Endothelial cell (in vitro differentiated cells): ENCODE measurements around the gene DVL2. TPM values are rescaled to one million over a fixed set of nuclear protein-coding genes. Genes with fewer than 3 reads are reported as not detected.
A peak's percentile ranks its signal among the peaks of the same experiment; 100 is the strongest.

ENCODE experiments used
- DNase-seq: peaks from one replicate; pipeline ENCODE4 v3.0.0; 2021; ENCODE audit warnings: low spot score
- H3K27ac Mint-ChIP-seq: one replicate; pipeline ENCODE4 v1.8.0; 2021; ENCODE audit warnings: mixed read lengths, inconsistent platforms; ENCODE audit not compliant: unreplicated experiment
- H3K27me3 Mint-ChIP-seq: one replicate; pipeline ENCODE4 v1.8.0; 2021; ENCODE audit warnings: mild to moderate bottlenecking, moderate library complexity, mixed read lengths, inconsistent platforms; ENCODE audit not compliant: unreplicated experiment
- H3K36me3 Mint-ChIP-seq: one replicate; pipeline ENCODE4 v1.8.0; 2021; ENCODE audit warnings: mild to moderate bottlenecking, low read depth, mixed read lengths, inconsistent platforms; ENCODE audit not compliant: unreplicated experiment
- H3K4me1 Mint-ChIP-seq: one replicate; pipeline ENCODE4 v1.8.0; 2021; ENCODE audit warnings: mild to moderate bottlenecking, mixed read lengths, inconsistent platforms; ENCODE audit not compliant: unreplicated experiment
- H3K4me3 Mint-ChIP-seq: one replicate; pipeline ENCODE4 v1.8.0; 2021; ENCODE audit warnings: mild to moderate bottlenecking, mixed read lengths, inconsistent platforms; ENCODE audit not compliant: unreplicated experiment
- H3K9me3 Mint-ChIP-seq: one replicate; pipeline ENCODE4 v1.8.0; 2021; ENCODE audit warnings: mixed read lengths, inconsistent platforms; ENCODE audit not compliant: unreplicated experiment
- total RNA-seq: library from RNA; stranded (reverse); fragmentation: NEBNext Ultra II Directional; extraction: Animal tissue kit (Norgen Biotek cat#: 25700); gene quantifications from one replicate; pipeline ENCODE4 v1.2.1, GENCODE V29; 2021; ENCODE audit not compliant: unreplicated experiment
- TF ChIP-seq, protein P1 (sequence below): fragments of 200-600 bp; sonication (generic); IDR thresholded peaks from one replicate; pipeline ENCODE4 v1.5.0; 2021; ENCODE audit warnings: antibody characterized with exemption; ENCODE audit not compliant: unreplicated experiment

The DVL2 gene
- total RNA-seq, 1 donor from 2014 or later, result 58.2 TPM

DNA sequence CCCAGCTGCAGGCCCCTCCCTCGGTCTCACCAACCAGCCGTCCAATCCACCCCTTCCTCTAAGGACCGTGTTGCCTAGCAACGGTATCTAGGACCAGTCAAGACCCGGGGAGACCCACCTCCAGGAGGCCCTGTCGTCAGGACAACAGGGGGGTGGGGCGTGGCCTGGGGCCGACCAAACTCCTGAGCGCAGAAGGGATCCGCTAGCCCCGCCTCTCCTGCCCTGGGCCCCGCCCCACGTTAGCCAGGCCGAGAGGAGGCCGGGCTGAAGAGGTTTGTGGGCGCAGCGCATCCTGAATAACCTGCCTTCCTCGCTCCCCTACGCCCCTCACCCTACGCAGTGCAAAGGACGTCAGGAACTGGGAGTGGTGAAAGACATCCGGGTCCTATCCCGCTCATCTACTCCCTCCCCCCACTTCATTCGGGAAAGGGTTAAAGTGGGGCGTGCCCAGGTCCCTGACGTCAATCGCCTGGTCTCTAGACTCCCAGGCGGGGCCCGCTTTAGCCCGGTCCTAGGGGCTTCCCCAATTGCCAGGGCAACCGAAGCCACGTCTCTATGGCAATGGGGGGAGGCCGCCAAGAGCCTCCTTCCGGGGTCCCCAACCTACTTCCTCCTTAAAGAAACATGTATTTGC, 29.4 kb downstream of the DVL2 start:
- peak overlapping the region; percentile 83 for H3K27ac Mint-ChIP-seq
- H3K4me3 Mint-ChIP-seq, result peak overlapping the region; percentile 81
- peaks cover 34% of the 10 kb centered on the region for H3K36me3 Mint-ChIP-seq
- H3K4me1 Mint-ChIP-seq, result peaks cover 21% of the 10 kb centered on the region
- peaks cover 21% of the 10 kb centered on the region for H3K27me3 Mint-ChIP-seq
- no peaks in the 10 kb centered on the region for H3K9me3 Mint-ChIP-seq
- DNase-seq, result peak; percentile 89
- TF ChIP-seq, protein P1, sequence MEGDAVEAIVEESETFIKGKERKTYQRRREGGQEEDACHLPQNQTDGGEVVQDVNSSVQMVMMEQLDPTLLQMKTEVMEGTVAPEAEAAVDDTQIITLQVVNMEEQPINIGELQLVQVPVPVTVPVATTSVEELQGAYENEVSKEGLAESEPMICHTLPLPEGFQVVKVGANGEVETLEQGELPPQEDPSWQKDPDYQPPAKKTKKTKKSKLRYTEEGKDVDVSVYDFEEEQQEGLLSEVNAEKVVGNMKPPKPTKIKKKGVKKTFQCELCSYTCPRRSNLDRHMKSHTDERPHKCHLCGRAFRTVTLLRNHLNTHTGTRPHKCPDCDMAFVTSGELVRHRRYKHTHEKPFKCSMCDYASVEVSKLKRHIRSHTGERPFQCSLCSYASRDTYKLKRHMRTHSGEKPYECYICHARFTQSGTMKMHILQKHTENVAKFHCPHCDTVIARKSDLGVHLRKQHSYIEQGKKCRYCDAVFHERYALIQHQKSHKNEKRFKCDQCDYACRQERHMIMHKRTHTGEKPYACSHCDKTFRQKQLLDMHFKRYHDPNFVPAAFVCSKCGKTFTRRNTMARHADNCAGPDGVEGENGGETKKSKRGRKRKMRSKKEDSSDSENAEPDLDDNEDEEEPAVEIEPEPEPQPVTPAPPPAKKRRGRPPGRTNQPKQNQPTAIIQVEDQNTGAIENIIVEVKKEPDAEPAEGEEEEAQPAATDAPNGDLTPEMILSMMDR, result no peak

DNA sequence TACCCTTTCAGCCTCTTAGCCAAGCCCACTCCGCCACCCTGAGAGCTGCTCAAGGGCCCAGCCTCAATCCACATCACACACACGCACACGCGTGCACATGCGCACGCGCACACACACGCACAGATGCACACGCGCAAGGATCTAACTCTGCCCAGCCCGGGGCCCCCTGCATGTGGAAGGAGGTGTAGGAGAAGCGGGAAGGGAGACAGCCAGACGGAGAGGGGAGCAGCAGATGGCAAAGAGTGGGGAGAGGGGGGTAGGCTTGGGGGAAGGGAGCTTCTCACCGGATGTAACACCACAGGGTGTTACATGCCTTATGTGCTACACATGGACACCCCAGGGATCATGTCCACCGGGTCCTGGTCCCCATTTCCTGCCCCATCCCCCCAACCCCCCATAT, 30.0 kb downstream of the DVL2 start:
- Mint-ChIP-seq H3K9me3 (no peaks in the 10 kb centered on the region), H3K27ac (peak overlapping the region; percentile 70), H3K4me1 (peaks cover 21% of the 10 kb centered on the region), H3K27me3 (peaks cover 19% of the 10 kb centered on the region), H3K36me3 (peaks cover 34% of the 10 kb centered on the region), H3K4me3 (peak overlapping the region; percentile 81)
- no peak for DNase-seq
- TF ChIP-seq, protein P1, result no peak

DNA sequence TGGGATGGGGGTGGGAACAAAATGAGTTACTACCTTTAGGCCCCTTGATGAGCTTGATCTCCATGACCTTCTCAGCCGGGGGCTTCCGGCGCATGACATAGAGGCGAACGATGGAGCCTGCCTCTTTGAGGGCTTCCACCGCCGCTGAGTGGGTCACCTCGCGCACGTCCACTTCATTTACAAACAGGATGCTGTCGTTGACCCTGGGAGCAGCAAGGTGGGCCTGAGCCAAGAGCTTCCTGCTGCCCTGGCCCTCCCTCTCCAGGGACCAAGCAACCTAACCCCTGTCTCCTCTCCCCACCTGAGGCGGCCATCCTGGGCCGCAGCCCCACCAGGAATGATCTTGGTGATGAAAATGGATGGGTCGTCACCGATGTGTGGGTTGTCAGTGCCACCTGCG, 30.9 kb downstream of the DVL2 start:
- peaks cover 34% of the 10 kb centered on the region for H3K36me3 Mint-ChIP-seq
- peaks cover 19% of the 10 kb centered on the region for H3K27me3 Mint-ChIP-seq
- no peaks in the 10 kb centered on the region for H3K9me3 Mint-ChIP-seq
- peaks cover 18% of the 10 kb centered on the region for H3K4me1 Mint-ChIP-seq
- TF ChIP-seq, protein P1, result no peak
- DNase-seq, result no peak
- H3K4me3 Mint-ChIP-seq, result no peak overlapping the region
- H3K27ac Mint-ChIP-seq, result no peak overlapping the region

DNA sequence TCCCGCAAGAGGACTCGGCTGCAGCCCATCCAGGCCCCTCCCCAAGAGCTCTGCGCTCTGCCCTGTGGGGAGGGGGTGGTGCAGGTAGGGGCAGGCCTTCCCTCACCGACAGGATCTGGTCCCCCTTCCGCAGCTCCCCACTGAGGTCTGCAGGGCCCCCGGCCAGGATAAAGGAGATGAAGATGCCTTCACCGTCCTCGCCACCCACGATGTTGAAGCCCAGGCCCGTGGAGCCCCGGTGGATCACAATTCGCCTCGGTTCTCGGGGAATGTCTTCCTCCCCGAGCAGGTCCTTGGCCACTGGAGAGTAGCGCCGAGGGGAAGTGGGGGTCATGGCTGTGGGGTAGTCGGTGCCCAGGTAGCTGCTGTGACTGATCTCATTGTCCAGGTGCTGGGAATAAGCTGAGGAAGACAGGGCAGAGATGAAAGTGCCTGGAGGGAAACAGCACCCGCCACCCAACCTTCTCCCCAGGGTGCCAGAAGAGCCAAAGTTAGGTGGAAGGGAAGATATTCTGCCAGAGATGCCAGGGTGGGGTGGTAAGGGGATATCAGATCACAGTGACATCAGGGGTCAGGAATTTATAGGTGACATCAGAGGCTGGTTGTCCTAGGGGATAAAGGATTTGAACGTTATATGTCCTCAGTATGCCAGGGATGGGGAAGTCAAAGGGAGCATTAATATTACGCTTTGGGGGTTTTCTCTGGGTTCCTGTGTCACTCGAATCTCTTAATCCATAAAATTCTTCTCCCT, 37.5 kb downstream of the DVL2 start:
- Mint-ChIP-seq H3K9me3 (no peaks in the 10 kb centered on the region), H3K36me3 (peaks cover 38% of the 10 kb centered on the region), H3K4me1 (peaks cover 3% of the 10 kb centered on the region), H3K27ac (no peak overlapping the region), H3K27me3 (peaks cover 11% of the 10 kb centered on the region), H3K4me3 (peak overlapping the region; percentile 49)
- no peak for DNase-seq
- TF ChIP-seq, protein P1, result no peak

DNA sequence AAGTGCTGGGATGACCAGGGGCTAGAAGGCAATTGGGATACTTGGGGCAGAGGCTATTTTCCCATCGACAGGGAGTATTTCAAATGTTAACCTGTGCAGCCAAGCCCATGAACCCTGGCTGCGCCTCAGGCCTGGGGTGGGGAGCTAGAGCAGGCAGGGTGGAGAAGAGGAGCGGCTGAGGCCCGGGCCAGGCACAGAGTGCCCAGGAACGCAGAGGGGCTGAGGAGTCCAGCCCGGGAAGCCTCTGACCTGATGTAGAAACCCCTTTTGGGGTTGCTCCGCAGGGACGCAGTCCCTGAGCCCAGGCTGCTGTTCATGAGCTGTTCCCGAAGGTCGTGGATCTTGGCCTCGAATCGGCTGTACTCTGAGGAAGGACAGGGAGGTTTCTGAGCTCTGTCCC, 38.3 kb downstream of the DVL2 start:
- Mint-ChIP-seq H3K27me3 (peaks cover 14% of the 10 kb centered on the region), H3K36me3 (peaks cover 37% of the 10 kb centered on the region), H3K9me3 (no peaks in the 10 kb centered on the region), H3K4me3 (peak overlapping the region; percentile 67), H3K4me1 (peaks cover 3% of the 10 kb centered on the region), H3K27ac (no peak overlapping the region)
- no peak for DNase-seq
- TF ChIP-seq, protein P1, result no peak
